Endothelial cell of umbilical vein (primary cell): ENCODE measurements around the gene ACOT11. TPM values are rescaled to one million over a fixed set of nuclear protein-coding genes. Genes with fewer than 3 reads are reported as not detected.

Source experiments
- BruUV-seq: library from RNA; stranded (reverse); fragments of 400-500 nt; replicated peaks from 2 replicates; lab custom pipeline; 2021; lab: Mats Ljungman, UMichigan
- CTCF ChIA-PET: fragments of 300-600, 350-600 bp; sonication (Branson Sonifier 250); formaldehyde crosslinking; loops from one replicate; lab custom pipeline; 2021; ENCODE audit warnings: antibody characterized with exemption, inconsistent platforms; lab: Charles Lee
- POLR2A ChIA-PET: fragments of 300-600, 350-600 bp; sonication (Branson Sonifier 250); formaldehyde crosslinking; loops from one replicate; lab custom pipeline; 2021; ENCODE audit warnings: antibody characterized with exemption, inconsistent platforms; lab: Charles Lee
- DNase-seq: peaks from one replicate; pipeline ENCODE4 v3.0.0-alpha.2; 2011; ENCODE audit warnings: low read depth, low spot score
- FAIRE-seq: peaks from 2 replicates; lab custom pipeline; 2011; peaks lifted over from hg19 to GRCh38; lab: Jason Lieb, UNC
- H2AFZ ChIP-seq: 2 replicates; pipeline ENCODE4 v1.6.0; 2012; ENCODE audit warnings: low read depth, low read length, control low read depth, inconsistent platforms
- H3K27ac ChIP-seq: 2 replicates; pipeline ENCODE4 v1.5.1; 2011; ENCODE audit warnings: low read depth, mild to moderate bottlenecking, control low read depth, low read length, moderate library complexity; ENCODE audit not compliant: insufficient read depth
- H3K27me3 ChIP-seq, 2 experiments: 2 replicates each; pipeline versions ENCODE4 v1.6.0 to v1.6.1; 2011; ENCODE audit warnings: low read length in 2 of 2, mixed read lengths in 1 of 2; ENCODE audit not compliant: control insufficient read depth in 2 of 2, insufficient read depth in 2 of 2
- H3K36me3 ChIP-seq, 2 experiments: 2 replicates in 1 of 2; 3 replicates in 1 of 2; pipeline ENCODE4 v1.5.1; 2011; ENCODE audit warnings: low read length in 2 of 2, mild to moderate bottlenecking in 1 of 2, moderate library complexity in 1 of 2; ENCODE audit not compliant: control insufficient read depth in 2 of 2, insufficient read depth in 2 of 2; ENCODE audit errors: extremely low read depth in 1 of 2
- H3K4me1 ChIP-seq: 3 replicates; pipeline ENCODE4 v1.5.1; 2011; ENCODE audit warnings: mild to moderate bottlenecking, low read length; ENCODE audit not compliant: control insufficient read depth, insufficient read depth; ENCODE audit errors: extremely low read depth
- H3K4me2 ChIP-seq: 2 replicates; pipeline ENCODE4 v1.6.1; 2011; ENCODE audit warnings: low read length, control low read depth, mixed read lengths; ENCODE audit not compliant: insufficient read depth
- H3K4me3 ChIP-seq, 3 experiments: fragments of 200-600 bp in 1 of 3; sonication (generic), shearing (Covaris generic) in 1 of 3; replicated peaks in 1 of 3; 2 replicates each; pipeline ENCODE4 v1.5.1; 2011 to 2016; ENCODE audit warnings: control low read depth in 3 of 3, low read length in 3 of 3, mild to moderate bottlenecking in 2 of 3, inconsistent platforms in 1 of 3, low read depth in 1 of 3, moderate library complexity in 1 of 3; ENCODE audit not compliant: insufficient read depth in 1 of 3
- H3K79me2 ChIP-seq: 2 replicates; pipeline ENCODE4 v1.6.0; 2012; ENCODE audit warnings: low read length, inconsistent platforms; ENCODE audit not compliant: control insufficient read depth, insufficient read depth
- H3K9ac ChIP-seq: replicated peaks from 2 replicates; pipeline ENCODE3; 2011; ENCODE audit warnings: low read length, control low read depth; ENCODE audit not compliant: insufficient read depth; ENCODE audit errors: extremely low read depth
- H3K9me1 ChIP-seq: replicated peaks from 3 replicates; pipeline ENCODE4 v1.6.0; 2011; ENCODE audit warnings: mild to moderate bottlenecking, low read length; ENCODE audit not compliant: control insufficient read depth, insufficient read depth; ENCODE audit errors: extremely low read depth
- H3K9me3 ChIP-seq: replicated peaks from 2 replicates; pipeline ENCODE4 v1.5.1; 2012; ENCODE audit warnings: low read length, inconsistent platforms; ENCODE audit not compliant: control insufficient read depth, insufficient read depth
- H4K20me1 ChIP-seq: replicated peaks from 2 replicates; pipeline ENCODE3; 2011; ENCODE audit warnings: mild to moderate bottlenecking, low read length; ENCODE audit not compliant: control insufficient read depth, insufficient read depth; ENCODE audit errors: extremely low read depth
- CTCF ChIP-seq, 2 donors: IDR thresholded peaks; 1 replicate in 1 of 2; 2 replicates in 1 of 2; pipeline ENCODE4 v1.5.1; 2011; ENCODE audit warnings: low read length in 2 of 2, mild to moderate bottlenecking in 2 of 2, moderate library complexity in 2 of 2, control low read depth in 1 of 2, inconsistent platforms in 1 of 2, low read depth in 1 of 2; ENCODE audit not compliant: insufficient read depth in 1 of 2; ENCODE audit errors: extremely low read depth in 1 of 2
- EZH2 ChIP-seq: IDR thresholded peaks from 2 replicates; pipeline ENCODE4 v1.6.1; 2012; ENCODE audit warnings: borderline replicate concordance, low read depth, mild to moderate bottlenecking, moderate library complexity, low read length, inconsistent platforms; ENCODE audit not compliant: severe bottlenecking
- FOS ChIP-seq: IDR thresholded peaks from 2 replicates; pipeline ENCODE4 v1.6.1; 2011; ENCODE audit warnings: mild to moderate bottlenecking, low read length, moderate library complexity, borderline replicate concordance; ENCODE audit not compliant: insufficient read depth
- GATA2 ChIP-seq: IDR thresholded peaks from 2 replicates; pipeline ENCODE4 v1.7.0; 2011; ENCODE audit warnings: low read depth, mild to moderate bottlenecking, moderate library complexity, mixed read lengths, low read length; ENCODE audit not compliant: insufficient read length, insufficient read depth
- JUN ChIP-seq: IDR thresholded peaks from 2 replicates; pipeline ENCODE4 v1.6.1; 2011; ENCODE audit warnings: borderline replicate concordance, low read depth; ENCODE audit not compliant: insufficient read length, insufficient read depth
- MAX ChIP-seq: IDR thresholded peaks from 2 replicates; pipeline ENCODE4 v1.6.1; 2011; ENCODE audit not compliant: insufficient read depth, insufficient read length
- MYC ChIP-seq: IDR thresholded peaks from one replicate; pipeline ENCODE4 v1.6.1; 2011; ENCODE audit warnings: mild to moderate bottlenecking, low read depth, low read length
- POLR2A ChIP-seq: IDR thresholded peaks from 2 replicates; pipeline ENCODE4 v1.6.1; 2012; ENCODE audit warnings: low read depth, mild to moderate bottlenecking, control low read depth, low read length
- POLR2AphosphoS5 ChIP-seq: IDR thresholded peaks from 2 replicates; pipeline ENCODE4 v1.6.1; 2012; ENCODE audit warnings: low read depth, mild to moderate bottlenecking, control low read depth, low read length, moderate library complexity; ENCODE audit not compliant: insufficient read depth
- dilution Hi-C: fragments of 300-500 bp; cut with MboI; formaldehyde crosslinking; loops from one replicate; pipeline ENCODE4 v1.15.0; 2019; ENCODE audit warnings: low sequenced_read_pairs; ENCODE audit not compliant: extremely low pct_ligation_motif_present
- intact Hi-C: fragments of 100-400 bp; cut with micrococcal nuclease; formaldehyde crosslinking; loops from one replicate; pipeline ENCODE4 v1.10.0; 2022
- polyA plus RNA-seq, 4 experiments: library from polyadenylated mRNA; depleted of rRNA in 3 of 4; stranded (reverse) in 3 of 4; unstranded in 1 of 4; fragments of >200 nt; gene quantifications; 2 replicates each; pipeline versions ENCODE4 v1.2.1 to v1.2.3, GENCODE V29; 2011 to 2012; ENCODE audit warnings: missing spikeins in 1 of 4
- total RNA-seq: library from RNA; stranded (reverse); gene quantifications from 2 replicates; pipeline ENCODE4 v1.2.3, GENCODE V29; 2021

ACOT11 gene
- total and polyA plus RNA-seq, 2 donors (not counting 3 experiments of a cell fraction or from before 2014, with no cell fraction given): 4.5 to 5.4 TPM

GRCh38 chr1:54519709-54520108, 28.3 kb upstream of the ACOT11 start:
- Histone ChIP-seq H4K20me1 (no peaks in the 10 kb centered on the region), H3K4me3 (no peak overlapping the region), H3K36me3 (no peaks in the 10 kb centered on the region), H3K27me3 (peaks cover 3 to 4% of the 10 kb centered on the region in 2 experiments), H3K79me2 (no peaks in the 10 kb centered on the region), H3K9me3 (no peaks in the 10 kb centered on the region), H3K4me1 (no peaks in the 10 kb centered on the region), H3K27ac (no peak overlapping the region), H3K9me1 (no peaks in the 10 kb centered on the region), H2AFZ (no peak overlapping the region), H3K4me2 (no peak overlapping the region), H3K9ac (no peak overlapping the region)
- POLR2A ChIA-PET: no interaction called here
- DNase-seq (no peak), FAIRE-seq (no peak)
- BruUV-seq: no TSS peak
- dilution Hi-C loops: no loop called here
- CTCF ChIA-PET: no interaction called here
- intact Hi-C loops: no loop called here
- no peak for TF ChIP-seq POLR2A
- TF ChIP-seq GATA2: no peak
- TF ChIP-seq JUN: no peak
- no peak for TF ChIP-seq CTCF (IDR thresholded peaks at IDR 0.05; ENCODE audit: extremely low read depth in 1 of 2, insufficient read depth in 1 of 2, low read depth in 1 of 2, low read length in 2 of 2)
- TF ChIP-seq MAX: no peak
- no peak for TF ChIP-seq POLR2AphosphoS5
- no peak for TF ChIP-seq FOS
- no peak for TF ChIP-seq EZH2
- TF ChIP-seq MYC: no peak
